Measurements from ENCODE around the gene LYPD6.

DNA sequence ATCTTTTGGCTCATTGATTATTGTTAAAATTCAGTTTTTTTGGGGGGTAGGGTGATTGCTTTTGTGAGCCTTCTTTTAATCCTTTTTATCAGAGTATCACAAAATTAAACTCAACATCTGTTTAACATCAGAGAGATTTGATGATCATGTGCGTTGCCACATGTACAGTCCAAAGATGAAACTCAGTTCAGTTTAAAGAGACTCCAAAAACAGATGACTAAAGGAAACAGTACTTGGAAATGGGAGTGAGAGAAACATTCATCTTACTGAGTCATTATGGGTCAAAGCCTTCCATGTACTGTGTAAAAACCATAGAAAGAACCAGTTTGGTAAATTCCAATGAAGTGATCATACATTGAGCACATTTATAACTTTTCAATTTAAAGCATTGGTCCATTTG is 53.0 kb downstream of the LYPD6 start:
- TF ChIP-seq POLR2A (IDR thresholded peaks at IDR 0.05), result no peak
- TF ChIP-seq, protein P1, sequence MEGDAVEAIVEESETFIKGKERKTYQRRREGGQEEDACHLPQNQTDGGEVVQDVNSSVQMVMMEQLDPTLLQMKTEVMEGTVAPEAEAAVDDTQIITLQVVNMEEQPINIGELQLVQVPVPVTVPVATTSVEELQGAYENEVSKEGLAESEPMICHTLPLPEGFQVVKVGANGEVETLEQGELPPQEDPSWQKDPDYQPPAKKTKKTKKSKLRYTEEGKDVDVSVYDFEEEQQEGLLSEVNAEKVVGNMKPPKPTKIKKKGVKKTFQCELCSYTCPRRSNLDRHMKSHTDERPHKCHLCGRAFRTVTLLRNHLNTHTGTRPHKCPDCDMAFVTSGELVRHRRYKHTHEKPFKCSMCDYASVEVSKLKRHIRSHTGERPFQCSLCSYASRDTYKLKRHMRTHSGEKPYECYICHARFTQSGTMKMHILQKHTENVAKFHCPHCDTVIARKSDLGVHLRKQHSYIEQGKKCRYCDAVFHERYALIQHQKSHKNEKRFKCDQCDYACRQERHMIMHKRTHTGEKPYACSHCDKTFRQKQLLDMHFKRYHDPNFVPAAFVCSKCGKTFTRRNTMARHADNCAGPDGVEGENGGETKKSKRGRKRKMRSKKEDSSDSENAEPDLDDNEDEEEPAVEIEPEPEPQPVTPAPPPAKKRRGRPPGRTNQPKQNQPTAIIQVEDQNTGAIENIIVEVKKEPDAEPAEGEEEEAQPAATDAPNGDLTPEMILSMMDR (IDR thresholded peaks at IDR 0.05 in 4 of 5, conservative IDR thresholded peaks at IDR 0.05 in 1 of 5), result no peak
